Activated CD4-positive, alpha-beta T cell treated with anti-CD3 and anti-CD28 coated beads for 36 hours (primary cell): ENCODE results near the gene SLCO2A1. TPM values are rescaled to one million over a fixed set of nuclear protein-coding genes. Genes with fewer than 3 reads are reported as not detected.

ENCODE experiments used
- ATAC-seq: fragments of 200-7000 bp; cut with Tn5 transposase; one replicate; pipeline ENCODE4 v1.10.0; 2021; ENCODE audit warnings: mild to moderate bottlenecking, moderate library complexity
- CTCF ChIA-PET: fragments of 350-600 bp; sonication (Branson Sonifier 250); formaldehyde crosslinking; loops from one replicate; lab custom pipeline; 2021; ENCODE audit warnings: antibody characterized with exemption; lab: Charles Lee
- POLR2A ChIA-PET: fragments of 350-600 bp; sonication (Branson Sonifier 250); formaldehyde crosslinking; loops from one replicate; lab custom pipeline; 2021; ENCODE audit warnings: antibody characterized with exemption, inconsistent platforms; lab: Charles Lee
- DNase-seq: peaks from one replicate; pipeline ENCODE4 v3.0.0-alpha.2; 2020
- H3K27ac Mint-ChIP-seq: one replicate; pipeline ENCODE4 v1.8.0; 2021; ENCODE audit warnings: mixed read lengths
- H3K27me3 Mint-ChIP-seq: one replicate; pipeline ENCODE4 v1.8.0; 2021; ENCODE audit warnings: mixed read lengths
- H3K36me3 Mint-ChIP-seq: one replicate; pipeline ENCODE4 v1.8.0; 2021; ENCODE audit warnings: low read depth, mixed read lengths
- H3K4me1 Mint-ChIP-seq: one replicate; pipeline ENCODE4 v1.8.0; 2021; ENCODE audit warnings: mixed read lengths
- H3K4me3 Mint-ChIP-seq: one replicate; pipeline ENCODE4 v1.8.0; 2021; ENCODE audit warnings: mild to moderate bottlenecking, moderate library complexity, mixed read lengths
- H3K9me3 Mint-ChIP-seq: one replicate; pipeline ENCODE4 v1.8.0; 2021; ENCODE audit warnings: low read depth, mixed read lengths
- intact Hi-C, 2 experiments: fragments of 100-400 bp; cut with DNase I in 1 of 2; cut with micrococcal nuclease in 1 of 2; formaldehyde crosslinking; loops; one replicate each; pipeline versions ENCODE4 v1.14.2 to v1.15.1; 2022 to 2024; cut with DNase I, micrococcal nuclease
- total RNA-seq, 2 experiments: library from RNA; stranded (reverse); gene quantifications; one replicate each; pipeline ENCODE4 v1.2.3, GENCODE V29; 2021

SLCO2A1 gene
- total RNA-seq, 2 experiments from 2014 or later, result not detected

- no peaks in the 10 kb centered on the region for H3K27me3 Mint-ChIP-seq
Measured at GRCh38 chr3:133967992-133968892, 61.5 kb downstream of the SLCO2A1 start.

GRCh38 chr3:133966954-133967353, 62.8 kb downstream of the SLCO2A1 start:
- intact Hi-C loops, result no loop called here
- Mint-ChIP-seq H3K36me3 (no peaks in the 10 kb centered on the region), H3K27ac (no peak overlapping the region), H3K4me1 (no peaks in the 10 kb centered on the region), H3K9me3 (peaks cover under 1% of the 10 kb centered on the region), H3K27me3 (no peaks in the 10 kb centered on the region), H3K4me3 (no peak overlapping the region)
- ATAC-seq (no peak), DNase-seq (no peak)
- ChIA-PET POLR2A (no interaction called here), CTCF (no interaction called here)

More at GRCh38 chr3:133967992-133968892, 61.5 kb downstream of the SLCO2A1 start:
- Mint-ChIP-seq H3K36me3 (no peaks in the 10 kb centered on the region), H3K27ac (no peak overlapping the region), H3K9me3 (peaks cover 6% of the 10 kb centered on the region), H3K4me3 (no peak overlapping the region), H3K4me1 (no peaks in the 10 kb centered on the region)
- DNase-seq, result no peak
- ChIA-PET CTCF (no interaction called here), POLR2A (no interaction called here)
- ATAC-seq, result no peak
- intact Hi-C loops, result no loop called here

- POLR2A ChIA-PET, result no interaction called here
- Mint-ChIP-seq H3K9me3 (no peaks in the 10 kb centered on the region), H3K27ac (no peak overlapping the region), H3K27me3 (no peaks in the 10 kb centered on the region), H3K4me1 (no peaks in the 10 kb centered on the region), H3K4me3 (no peak overlapping the region), H3K36me3 (no peaks in the 10 kb centered on the region)
- no peak for DNase-seq
- intact Hi-C loops, result no loop called here
- no peak for ATAC-seq
- CTCF ChIA-PET, result no interaction called here
Measured at GRCh38 chr3:133965906-133966305, 63.8 kb downstream of the SLCO2A1 start.

- ChIA-PET POLR2A (no interaction called here), CTCF (interaction anchor here (0.8 to 1.2 kb wide), 2 partner anchors 14 to 148 kb away, joined by 3 read pairs; no protein-coding TSS in a partner anchor)
- no peaks in the 10 kb centered on the region for H3K9me3 Mint-ChIP-seq
- DNase-seq (no peak), ATAC-seq (no peak)
- no peaks in the 10 kb centered on the region for H3K36me3 Mint-ChIP-seq
- no peak overlapping the region for H3K4me3 Mint-ChIP-seq
- H3K27ac Mint-ChIP-seq, result no peak overlapping the region
- no peaks in the 10 kb centered on the region for H3K4me1 Mint-ChIP-seq
- intact Hi-C loops, result no loop called here
- H3K27me3 Mint-ChIP-seq, result no peaks in the 10 kb centered on the region
Measured at GRCh38 chr3:133965013-133965570, 64.6 kb downstream of the SLCO2A1 start.

- Mint-ChIP-seq H3K27ac (no peak overlapping the region), H3K36me3 (no peaks in the 10 kb centered on the region), H3K27me3 (no peaks in the 10 kb centered on the region), H3K9me3 (no peaks in the 10 kb centered on the region), H3K4me1 (no peaks in the 10 kb centered on the region), H3K4me3 (no peak overlapping the region)
- no peak for DNase-seq
- intact Hi-C loops, result no loop called here
- no peak for ATAC-seq
- ChIA-PET POLR2A (no interaction called here), CTCF (interaction anchor here (0.8 to 1.2 kb wide), 2 partner anchors 13 to 147 kb away, joined by 3 read pairs; no protein-coding TSS in a partner anchor)
Measured at GRCh38 chr3:133964547-133964946, 65.2 kb downstream of the SLCO2A1 start.

- H3K4me3 Mint-ChIP-seq, result no peak overlapping the region
- no peaks in the 10 kb centered on the region for H3K9me3 Mint-ChIP-seq
- DNase-seq (no peak), ATAC-seq (no peak)
- POLR2A ChIA-PET, result no interaction called here
- H3K27me3 Mint-ChIP-seq, result no peaks in the 10 kb centered on the region
- no peak overlapping the region for H3K27ac Mint-ChIP-seq
- CTCF ChIA-PET, result interaction anchor here (1.2 kb wide), 1 partner anchor 146 kb away, joined by 3 read pairs; no protein-coding TSS in a partner anchor
- H3K4me1 Mint-ChIP-seq, result no peaks in the 10 kb centered on the region
- no peaks in the 10 kb centered on the region for H3K36me3 Mint-ChIP-seq
- intact Hi-C loops, result no loop called here
Measured at GRCh38 chr3:133963657-133964396, 65.9 kb downstream of the SLCO2A1 start.

GRCh38 chr3:133962849-133963248, 66.9 kb downstream of the SLCO2A1 start:
- Mint-ChIP-seq H3K27ac (no peak overlapping the region), H3K9me3 (no peaks in the 10 kb centered on the region), H3K4me1 (no peaks in the 10 kb centered on the region), H3K27me3 (no peaks in the 10 kb centered on the region), H3K4me3 (no peak overlapping the region), H3K36me3 (no peaks in the 10 kb centered on the region)
- POLR2A ChIA-PET, result no interaction called here
- ATAC-seq (no peak), DNase-seq (no peak)
- CTCF ChIA-PET, result no interaction called here
- intact Hi-C loops, result no loop called here

GRCh38 chr3:133958071-133958805, 71.5 kb downstream of the SLCO2A1 start:
- Mint-ChIP-seq H3K4me1 (no peaks in the 10 kb centered on the region), H3K27ac (no peak overlapping the region), H3K4me3 (no peak overlapping the region), H3K9me3 (no peaks in the 10 kb centered on the region), H3K27me3 (no peaks in the 10 kb centered on the region), H3K36me3 (no peaks in the 10 kb centered on the region)
- CTCF ChIA-PET, result no interaction called here
- DNase-seq (no peak), ATAC-seq (no peak)
- POLR2A ChIA-PET, result no interaction called here
- intact Hi-C loops, result no loop called here

GRCh38 chr3:133956982-133957381, 72.7 kb downstream of the SLCO2A1 start:
- ATAC-seq, result no peak
- Mint-ChIP-seq H3K9me3 (no peaks in the 10 kb centered on the region), H3K4me1 (no peaks in the 10 kb centered on the region), H3K4me3 (no peak overlapping the region), H3K27ac (no peak overlapping the region), H3K36me3 (no peaks in the 10 kb centered on the region), H3K27me3 (no peaks in the 10 kb centered on the region)
- POLR2A ChIA-PET, result no interaction called here
- CTCF ChIA-PET, result interaction anchor here (0.5 kb wide), 1 partner anchor 81 kb away, joined by 3 read pairs; no protein-coding TSS in a partner anchor
- no peak for DNase-seq
- intact Hi-C loops, result no loop called here

- ChIA-PET POLR2A (no interaction called here), CTCF (interaction anchor here (0.5 kb wide), 1 partner anchor 80 kb away, joined by 3 read pairs; no protein-coding TSS in a partner anchor)
- no peak overlapping the region for H3K4me3 Mint-ChIP-seq
- H3K36me3 Mint-ChIP-seq, result no peaks in the 10 kb centered on the region
- ATAC-seq, result no peak
- no peak for DNase-seq
- H3K9me3 Mint-ChIP-seq, result no peaks in the 10 kb centered on the region
- H3K4me1 Mint-ChIP-seq, result no peaks in the 10 kb centered on the region
- no peaks in the 10 kb centered on the region for H3K27me3 Mint-ChIP-seq
- intact Hi-C loops, result no loop called here
- no peak overlapping the region for H3K27ac Mint-ChIP-seq
Measured at GRCh38 chr3:133956353-133956752, 73.4 kb downstream of the SLCO2A1 start.

- DNase-seq, result no peak
- CTCF ChIA-PET, result no interaction called here
- no peaks in the 10 kb centered on the region for H3K4me1 Mint-ChIP-seq
- H3K4me3 Mint-ChIP-seq, result no peak overlapping the region
- no peak overlapping the region for H3K27ac Mint-ChIP-seq
- ATAC-seq, result no peak
- H3K9me3 Mint-ChIP-seq, result no peaks in the 10 kb centered on the region
- intact Hi-C loops, result no loop called here
- POLR2A ChIA-PET, result no interaction called here
- H3K27me3 Mint-ChIP-seq, result no peaks in the 10 kb centered on the region
- no peaks in the 10 kb centered on the region for H3K36me3 Mint-ChIP-seq
Measured at GRCh38 chr3:133955892-133956291, 73.8 kb downstream of the SLCO2A1 start.
